ENCODE measurements around the gene MIA2. TPM values are rescaled to one million over a fixed set of nuclear protein-coding genes. Genes with fewer than 3 reads are reported as not detected.
A peak's percentile ranks its signal among the peaks of the same experiment; 100 is the strongest.

MIA2 gene
- total and polyA plus RNA-seq, 9 of the 15 experiments (the other 6 are each of a cell fraction or from before 2014, with no cell fraction given): 6.0 to 21.8 (median 12.8) TPM

- no peak for TF ChIP-seq ZBTB33 (CRISPR knock-in tag; IDR thresholded peaks at IDR 0.05)
- TF ChIP-seq HINFP (tag; conservative IDR thresholded peaks at IDR 0.05; ENCODE audit: low read depth): no peak
- no peak for TF ChIP-seq BACH1 (tag; IDR thresholded peaks at IDR 0.05)
- TF ChIP-seq NFIC (IDR thresholded peaks at IDR 0.05): no peak
- no peak for TF ChIP-seq NR4A1 (CRISPR knock-in tag; IDR thresholded peaks at IDR 0.05)
- TF ChIP-seq NR4A1 (tag; IDR thresholded peaks at IDR 0.05): no peak
- no peak for TF ChIP-seq C11orf30 (IDR thresholded peaks at IDR 0.05; ENCODE audit: low read depth)
- no peak for TF ChIP-seq ZNF639 (CRISPR knock-in tag; conservative IDR thresholded peaks at IDR 0.05 in 1 of 2, IDR thresholded peaks at IDR 0.05 in 1 of 2)
- no peak for TF ChIP-seq MCM3 (IDR thresholded peaks at IDR 0.05)
- TF ChIP-seq SMARCC2 (IDR thresholded peaks at IDR 0.05; ENCODE audit: low read depth): no peak
- peak; percentile 89 for TF ChIP-seq TOE1 (IDR thresholded peaks at IDR 0.05; ENCODE audit: borderline replicate concordance)
- no peak for TF ChIP-seq TOE1 (CRISPR knock-in tag; IDR thresholded peaks at IDR 0.05; ENCODE audit: borderline replicate concordance, low read depth)
- TF ChIP-seq ELF4 (CRISPR knock-in tag; IDR thresholded peaks at IDR 0.05): no peak
- no peak for TF ChIP-seq ZBTB17 (CRISPR knock-in tag; IDR thresholded peaks at IDR 0.05)
- peak; percentile 81 to 85 for TF ChIP-seq NRF1 (conservative IDR thresholded peaks at IDR 0.05 in 1 of 2, IDR thresholded peaks at IDR 0.05 in 1 of 2)
- no peak for TF ChIP-seq NELFE (IDR thresholded peaks at IDR 0.05; ENCODE audit: insufficient read depth, insufficient read length)
- TF ChIP-seq HMG20B (CRISPR knock-in tag; IDR thresholded peaks at IDR 0.05): no peak
- no peak for TF ChIP-seq HNRNPH1 (optimal IDR thresholded peaks at IDR 0.05; ENCODE audit: low read depth, low read length)
- TF ChIP-seq EP400 (IDR thresholded peaks at IDR 0.05): peak; percentile 68
- TF ChIP-seq ZNF41 (CRISPR knock-in tag; conservative IDR thresholded peaks at IDR 0.05): no peak
Measured at GRCh38 chr14:39266871-39267607, 33.3 kb downstream of the MIA2 start (continued).
